Subcutaneous adipose tissue (tissue), 4 donors: ENCODE measurements around the gene SYNPO. TPM values are rescaled to one million over a fixed set of nuclear protein-coding genes. Genes with fewer than 3 reads are reported as not detected.

Experiments
- CTCF ChIP-seq: fragments of 450-650 bp; IDR thresholded peaks from one replicate; pipeline ENCODE4 v1.5.1; 2016; ENCODE audit warnings: low read depth, mild to moderate bottlenecking, control low read depth, antibody characterized with exemption, moderate library complexity
- total RNA-seq, 4 donors: library from RNA; depleted of rRNA; stranded (reverse); fragments of >200 nt; gene quantifications; one replicate each; pipeline ENCODE4 v1.1.0, GENCODE V29; 2016

The SYNPO gene
- total RNA-seq, 4 donors from 2014 or later, result 12.2 to 40.7 (median 21.4) TPM

- no peak for TF ChIP-seq CTCF
These were observed 38.7 kb upstream of the SYNPO start for GRCh38 chr5:150601491-150602345.

DNA sequence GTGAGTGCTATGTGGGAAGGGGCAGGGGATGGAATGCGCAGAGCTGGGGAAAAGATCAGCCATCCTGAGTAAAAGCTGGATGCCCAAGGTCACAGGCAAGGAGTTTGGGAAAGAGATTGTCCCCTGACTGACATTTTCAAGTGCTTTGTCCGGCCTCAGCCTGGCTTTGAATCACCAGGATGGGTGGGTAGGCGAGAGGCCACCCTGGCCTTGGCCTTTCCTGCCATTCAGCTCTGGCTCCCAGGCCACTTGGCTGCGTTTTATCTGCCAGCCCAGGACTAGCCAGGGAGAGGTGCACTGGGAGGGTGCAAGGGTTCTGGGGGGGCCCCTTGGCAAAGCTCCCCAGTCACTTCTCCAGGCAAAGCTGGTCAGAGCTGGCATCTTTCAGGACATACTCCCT is 37.4 kb upstream of the SYNPO start:
- TF ChIP-seq CTCF, result no peak

DNA sequence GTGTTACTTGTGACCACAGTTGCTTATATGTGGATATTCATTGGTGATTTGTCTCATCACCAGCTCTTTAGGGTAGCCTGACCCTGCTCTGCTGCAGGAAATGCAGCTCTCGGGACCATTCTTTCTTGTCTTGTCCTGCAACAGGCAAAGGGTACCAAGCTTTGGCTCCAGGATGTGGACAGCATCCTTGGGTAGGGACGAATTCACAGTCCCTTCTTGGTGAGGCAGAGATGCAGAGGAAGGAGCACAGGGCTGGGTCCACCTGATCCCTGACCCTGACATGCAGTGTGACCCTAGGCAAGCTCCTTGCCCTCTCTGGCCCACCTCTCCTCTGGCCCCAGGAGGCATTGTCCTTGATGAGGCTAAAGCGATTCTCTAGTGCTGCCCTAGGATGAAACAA is 37.0 kb upstream of the SYNPO start:
- no peak for TF ChIP-seq CTCF

- no peak for TF ChIP-seq CTCF
These were observed 36.5 kb upstream of the SYNPO start for GRCh38 chr5:150604010-150604409.

DNA sequence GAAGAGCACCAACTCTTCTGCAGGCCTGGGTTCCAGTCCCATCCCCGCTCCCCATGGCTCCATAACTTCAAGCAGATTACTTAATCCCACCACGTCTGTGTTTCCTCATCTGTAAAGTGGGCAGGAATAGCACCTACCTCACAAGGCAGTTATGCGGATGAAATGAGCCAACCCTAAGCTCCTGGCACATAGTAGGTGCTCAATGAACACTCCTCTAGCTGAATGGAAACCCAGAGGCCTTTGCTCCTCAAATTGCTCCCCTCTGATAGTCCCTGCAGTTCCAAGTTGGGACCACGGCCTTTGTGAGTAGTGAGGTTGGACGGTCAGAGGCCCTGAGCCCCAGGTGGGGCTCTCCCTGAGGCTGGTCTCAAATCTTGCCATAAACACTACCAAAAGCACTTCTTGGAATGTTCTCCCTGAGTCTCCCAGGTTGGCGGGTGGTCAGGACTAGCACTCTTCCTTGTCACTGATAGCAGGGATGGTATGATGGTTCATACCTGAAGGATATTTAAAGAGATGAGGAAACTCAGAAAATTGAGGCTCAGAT is 35.5 kb upstream of the SYNPO start:
- no peak for TF ChIP-seq CTCF

- TF ChIP-seq CTCF, result no peak
These were observed 34.9 kb upstream of the SYNPO start for GRCh38 chr5:150605546-150605945.

DNA sequence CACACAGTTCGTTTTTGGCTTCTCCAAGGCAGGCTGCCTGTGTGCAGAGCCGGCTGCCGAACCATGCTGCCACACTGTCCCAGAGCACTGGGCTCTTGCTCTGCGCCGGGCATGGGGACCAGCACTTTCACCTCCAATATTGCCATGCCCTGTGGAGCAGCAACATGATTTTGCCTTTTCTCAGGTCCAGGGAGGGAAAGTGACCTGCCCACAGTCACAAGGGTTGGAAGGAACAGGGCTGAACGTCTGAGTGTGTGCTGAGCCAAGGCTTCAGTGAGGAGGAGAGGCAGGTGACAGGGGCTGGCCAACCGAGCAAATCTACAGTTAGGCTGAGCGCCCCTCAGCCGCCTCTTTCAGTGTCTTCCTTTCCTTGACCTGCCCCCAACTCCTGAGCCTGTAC is 34.0 kb upstream of the SYNPO start:
- no peak for TF ChIP-seq CTCF
